B cell (primary cell): ENCODE measurements around the gene ZNF581.

Source experiments
- EZH2 ChIP-seq: IDR thresholded peaks from 2 replicates; pipeline ENCODE4 v1.6.1; 2012; ENCODE audit warnings: borderline replicate concordance, low read depth, mild to moderate bottlenecking, moderate library complexity, low read length; ENCODE audit not compliant: insufficient read depth, poor library complexity, severe bottlenecking
- TF ChIP-seq, protein P1 (sequence below): fragments of 200-600 bp; IDR thresholded peaks from one replicate; pipeline ENCODE4 v1.8.0; 2022; ENCODE audit warnings: antibody characterized with exemption, mild to moderate bottlenecking

DNA sequence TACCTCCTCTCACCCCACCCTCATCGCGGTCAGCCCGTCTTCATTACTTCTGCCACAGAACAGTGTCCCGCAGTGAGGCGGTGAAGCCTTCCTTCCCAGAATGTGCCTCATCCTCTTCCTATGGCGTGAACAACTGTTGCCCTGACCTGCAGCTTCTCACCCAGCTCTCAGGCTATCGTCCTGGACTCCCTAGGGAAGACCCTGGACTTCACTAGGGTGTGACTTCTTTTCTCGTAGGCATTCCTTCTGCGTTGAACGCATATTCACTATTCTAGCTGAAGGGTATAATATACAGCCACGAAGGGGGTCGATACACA is 37.0 kb upstream of the ZNF581 start:
- TF ChIP-seq, protein P1, sequence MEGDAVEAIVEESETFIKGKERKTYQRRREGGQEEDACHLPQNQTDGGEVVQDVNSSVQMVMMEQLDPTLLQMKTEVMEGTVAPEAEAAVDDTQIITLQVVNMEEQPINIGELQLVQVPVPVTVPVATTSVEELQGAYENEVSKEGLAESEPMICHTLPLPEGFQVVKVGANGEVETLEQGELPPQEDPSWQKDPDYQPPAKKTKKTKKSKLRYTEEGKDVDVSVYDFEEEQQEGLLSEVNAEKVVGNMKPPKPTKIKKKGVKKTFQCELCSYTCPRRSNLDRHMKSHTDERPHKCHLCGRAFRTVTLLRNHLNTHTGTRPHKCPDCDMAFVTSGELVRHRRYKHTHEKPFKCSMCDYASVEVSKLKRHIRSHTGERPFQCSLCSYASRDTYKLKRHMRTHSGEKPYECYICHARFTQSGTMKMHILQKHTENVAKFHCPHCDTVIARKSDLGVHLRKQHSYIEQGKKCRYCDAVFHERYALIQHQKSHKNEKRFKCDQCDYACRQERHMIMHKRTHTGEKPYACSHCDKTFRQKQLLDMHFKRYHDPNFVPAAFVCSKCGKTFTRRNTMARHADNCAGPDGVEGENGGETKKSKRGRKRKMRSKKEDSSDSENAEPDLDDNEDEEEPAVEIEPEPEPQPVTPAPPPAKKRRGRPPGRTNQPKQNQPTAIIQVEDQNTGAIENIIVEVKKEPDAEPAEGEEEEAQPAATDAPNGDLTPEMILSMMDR: no peak
- no peak for TF ChIP-seq EZH2
